Measurements from ENCODE around the gene WDR37.

Gene WDR37

GRCh38 chr10:1070919-1071318 lies 14.7 kb downstream of the WDR37 start:
- Histone ChIP-seq H3K36me3 (replicated peaks in 1 of 2; ENCODE audit: control insufficient read depth in 2 of 2, insufficient read depth in 2 of 2, low read length in 2 of 2) (peaks cover 5 to 36% of the 10 kb centered on the region in 2 donors), H3K18ac (ENCODE audit: low read length) (no peak overlapping the region), H3K27ac (replicated peaks; ENCODE audit: low read length) (no peak overlapping the region), H2BK5ac (ENCODE audit: low read length) (no peak overlapping the region), H3K27me3 (ENCODE audit: control insufficient read depth in 3 of 3, insufficient read depth in 3 of 3, low read depth in 1 of 3, low read length in 3 of 3) (no peaks in the 10 kb centered on the region), H3K9me3 (replicated peaks in 1 of 2; ENCODE audit: control insufficient read depth in 2 of 2, insufficient read depth in 1 of 2, low read depth in 1 of 2, low read length in 2 of 2) (no peaks in the 10 kb centered on the region), H3K4me3 (ENCODE audit: low read length in 2 of 2) (no peak overlapping the region), H3K79me1 (ENCODE audit: low read depth, low read length) (no peaks in the 10 kb centered on the region), H2BK15ac (ENCODE audit: low read length) (no peak overlapping the region), H3K4me2 (ENCODE audit: insufficient read depth, low read length, poor library complexity, severe bottlenecking) (no peak overlapping the region), H4K91ac (ENCODE audit: low read depth, low read length, poor library complexity) (no peak overlapping the region), H3K4ac (ENCODE audit: low read length) (no peak overlapping the region), H3K9ac (ENCODE audit: low read depth, low read length, poor library complexity) (no peak overlapping the region), H3K23ac (ENCODE audit: low read depth, low read length, poor library complexity) (no peak overlapping the region), H3K4me1 (ENCODE audit: control insufficient read depth in 2 of 2, insufficient read depth in 1 of 2, low read depth in 1 of 2, low read length in 2 of 2) (no peaks in the 10 kb centered on the region), H3K14ac (ENCODE audit: low read length) (no peak overlapping the region), H2BK120ac (ENCODE audit: low read depth, low read length) (no peak overlapping the region), H4K8ac (ENCODE audit: low read depth, low read length) (no peak overlapping the region), H2AK5ac (ENCODE audit: low read depth, low read length) (no peak overlapping the region), H2AFZ (ENCODE audit: low read length) (no peak overlapping the region), H2BK12ac (ENCODE audit: low read length) (no peak overlapping the region)
- no CpG with 5 or more reads among the region's 7 CpGs for WGBS, 2 donors (ENCODE audit: extremely low coverage in 2 of 2, insufficient read length in 2 of 2, insufficient replicate concordance in 1 of 2)
- DNase-seq (ENCODE audit: low spot score), result no peak

- Histone ChIP-seq H3K27me3 (ENCODE audit: control insufficient read depth in 3 of 3, insufficient read depth in 3 of 3, low read depth in 1 of 3, low read length in 3 of 3) (no peaks in the 10 kb centered on the region), H2BK5ac (ENCODE audit: low read length) (no peak overlapping the region), H3K9ac (ENCODE audit: low read depth, low read length, poor library complexity) (no peak overlapping the region), H3K4me1 (ENCODE audit: control insufficient read depth in 2 of 2, insufficient read depth in 1 of 2, low read depth in 1 of 2, low read length in 2 of 2) (no peaks in the 10 kb centered on the region), H2BK15ac (ENCODE audit: low read length) (no peak overlapping the region), H3K4me3 (ENCODE audit: low read length in 2 of 2) (no peak overlapping the region), H3K27ac (replicated peaks; ENCODE audit: low read length) (no peak overlapping the region), H3K36me3 (replicated peaks in 1 of 2; ENCODE audit: control insufficient read depth in 2 of 2, insufficient read depth in 2 of 2, low read length in 2 of 2) (peaks cover 5 to 59% of the 10 kb centered on the region in 2 donors), H2BK12ac (ENCODE audit: low read length) (no peak overlapping the region), H4K8ac (ENCODE audit: low read depth, low read length) (no peak overlapping the region), H2AK5ac (ENCODE audit: low read depth, low read length) (no peak overlapping the region), H3K9me3 (replicated peaks in 1 of 2; ENCODE audit: control insufficient read depth in 2 of 2, insufficient read depth in 1 of 2, low read depth in 1 of 2, low read length in 2 of 2) (no peaks in the 10 kb centered on the region), H2AFZ (ENCODE audit: low read length) (no peak overlapping the region), H4K91ac (ENCODE audit: low read depth, low read length, poor library complexity) (no peak overlapping the region), H3K14ac (ENCODE audit: low read length) (no peak overlapping the region), H3K23ac (ENCODE audit: low read depth, low read length, poor library complexity) (peak overlapping the region; percentile 17), H3K18ac (ENCODE audit: low read length) (no peak overlapping the region), H3K4me2 (ENCODE audit: insufficient read depth, low read length, poor library complexity, severe bottlenecking) (no peak overlapping the region), H3K79me1 (ENCODE audit: low read depth, low read length) (no peaks in the 10 kb centered on the region), H2BK120ac (ENCODE audit: low read depth, low read length) (no peak overlapping the region), H3K4ac (ENCODE audit: low read length) (no peak overlapping the region)
- no CpG with 5 or more reads among the region's 24 CpGs for WGBS, 2 donors (ENCODE audit: extremely low coverage in 2 of 2, insufficient read length in 2 of 2, insufficient replicate concordance in 1 of 2)
- no peak for DNase-seq (ENCODE audit: low spot score)
Observed at GRCh38 chr10:1074052-1074747, 18.0 kb downstream of the WDR37 start.

GRCh38 chr10:1074748-1075308 lies 18.6 kb downstream of the WDR37 start:
- Histone ChIP-seq H3K18ac (ENCODE audit: low read length) (no peak overlapping the region), H3K27me3 (ENCODE audit: control insufficient read depth in 3 of 3, insufficient read depth in 3 of 3, low read depth in 1 of 3, low read length in 3 of 3) (no peaks in the 10 kb centered on the region), H3K27ac (replicated peaks; ENCODE audit: low read length) (no peak overlapping the region), H3K4me2 (ENCODE audit: insufficient read depth, low read length, poor library complexity, severe bottlenecking) (no peak overlapping the region), H3K23ac (ENCODE audit: low read depth, low read length, poor library complexity) (no peak overlapping the region), H2BK12ac (ENCODE audit: low read length) (no peak overlapping the region), H3K9ac (ENCODE audit: low read depth, low read length, poor library complexity) (peak overlapping the region; percentile 57), H3K4me1 (ENCODE audit: control insufficient read depth in 2 of 2, insufficient read depth in 1 of 2, low read depth in 1 of 2, low read length in 2 of 2) (no peaks in the 10 kb centered on the region), H2BK120ac (ENCODE audit: low read depth, low read length) (no peak overlapping the region), H2AK5ac (ENCODE audit: low read depth, low read length) (no peak overlapping the region), H2BK5ac (ENCODE audit: low read length) (no peak overlapping the region), H3K14ac (ENCODE audit: low read length) (no peak overlapping the region), H3K79me1 (ENCODE audit: low read depth, low read length) (no peaks in the 10 kb centered on the region), H3K4me3 (ENCODE audit: low read length in 2 of 2) (no peak overlapping the region), H2BK15ac (ENCODE audit: low read length) (no peak overlapping the region), H3K9me3 (replicated peaks in 1 of 2; ENCODE audit: control insufficient read depth in 2 of 2, insufficient read depth in 1 of 2, low read depth in 1 of 2, low read length in 2 of 2) (no peaks in the 10 kb centered on the region), H2AFZ (ENCODE audit: low read length) (no peak overlapping the region), H3K4ac (ENCODE audit: low read length) (no peak overlapping the region), H3K36me3 (replicated peaks in 1 of 2; ENCODE audit: control insufficient read depth in 2 of 2, insufficient read depth in 2 of 2, low read length in 2 of 2) (peaks cover 5 to 65% of the 10 kb centered on the region in 2 donors), H4K8ac (ENCODE audit: low read depth, low read length) (no peak overlapping the region), H4K91ac (ENCODE audit: low read depth, low read length, poor library complexity) (no peak overlapping the region)
- no peak for DNase-seq (ENCODE audit: low spot score)
- WGBS, 2 donors (ENCODE audit: extremely low coverage in 2 of 2, insufficient read length in 2 of 2, insufficient replicate concordance in 1 of 2), result no CpG with 5 or more reads among the region's 18 CpGs

- H2BK120ac ChIP-seq (ENCODE audit: low read depth, low read length), result no peak overlapping the region
Observed at GRCh38 chr10:1078668-1079067, 22.5 kb downstream of the WDR37 start.

More at GRCh38 chr10:1078668-1079067, 22.5 kb downstream of the WDR37 start:
- Histone ChIP-seq H3K4ac (ENCODE audit: low read length) (no peak overlapping the region), H2AFZ (ENCODE audit: low read length) (no peak overlapping the region), H3K4me1 (ENCODE audit: control insufficient read depth in 2 of 2, insufficient read depth in 1 of 2, low read depth in 1 of 2, low read length in 2 of 2) (no peaks in the 10 kb centered on the region), H2BK15ac (ENCODE audit: low read length) (no peak overlapping the region), H3K23ac (ENCODE audit: low read depth, low read length, poor library complexity) (no peak overlapping the region), H2AK5ac (ENCODE audit: low read depth, low read length) (no peak overlapping the region), H3K18ac (ENCODE audit: low read length) (no peak overlapping the region), H3K4me2 (ENCODE audit: insufficient read depth, low read length, poor library complexity, severe bottlenecking) (no peak overlapping the region), H3K14ac (ENCODE audit: low read length) (no peak overlapping the region), H3K9me3 (replicated peaks in 1 of 2; ENCODE audit: control insufficient read depth in 2 of 2, insufficient read depth in 1 of 2, low read depth in 1 of 2, low read length in 2 of 2) (no peaks in the 10 kb centered on the region), H3K9ac (ENCODE audit: low read depth, low read length, poor library complexity) (no peak overlapping the region), H3K79me1 (ENCODE audit: low read depth, low read length) (no peaks in the 10 kb centered on the region), H3K4me3 (ENCODE audit: low read length in 2 of 2) (no peak overlapping the region), H4K8ac (ENCODE audit: low read depth, low read length) (no peak overlapping the region), H2BK5ac (ENCODE audit: low read length) (no peak overlapping the region), H3K36me3 (replicated peaks in 1 of 2; ENCODE audit: control insufficient read depth in 2 of 2, insufficient read depth in 2 of 2, low read length in 2 of 2) (peaks cover 12 to 76% of the 10 kb centered on the region in 2 donors), H4K91ac (ENCODE audit: low read depth, low read length, poor library complexity) (no peak overlapping the region), H3K27me3 (ENCODE audit: control insufficient read depth in 3 of 3, insufficient read depth in 3 of 3, low read depth in 1 of 3, low read length in 3 of 3) (no peaks in the 10 kb centered on the region), H3K27ac (replicated peaks; ENCODE audit: low read length) (no peak overlapping the region), H2BK12ac (ENCODE audit: low read length) (no peak overlapping the region)
- DNase-seq (ENCODE audit: low spot score), result no peak
